ENCODE results near the gene PCDH15.

The PCDH15 gene

DNA sequence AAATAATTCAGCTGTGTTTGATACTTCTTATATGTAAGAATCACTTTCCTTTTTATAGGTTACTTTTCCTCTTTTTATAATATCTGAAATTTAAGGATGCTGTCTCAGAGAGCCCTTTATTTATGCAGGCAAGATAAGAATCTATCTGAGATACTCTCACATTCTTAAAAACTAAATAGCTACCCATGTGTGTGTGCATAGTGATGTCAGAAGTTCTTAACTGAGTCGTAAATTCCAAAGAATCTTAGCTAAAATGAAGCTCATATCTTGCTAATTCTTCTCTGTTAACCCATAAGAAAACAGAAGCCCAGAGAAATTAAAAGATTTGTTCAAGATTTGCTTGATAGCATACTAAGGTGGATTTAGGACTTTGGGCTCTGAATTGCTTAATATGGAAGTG is 118.5 kb downstream of the PCDH15 start:
- TF ChIP-seq CTCF (IDR thresholded peaks at IDR 0.05; ENCODE audit: insufficient read depth, low read length, poor library complexity, severe bottlenecking) (no peak), EZH2phosphoT487 (conservative IDR thresholded peaks at IDR 0.05; ENCODE audit: low read length) (no peak)
- Histone ChIP-seq H3K4me3 (ENCODE audit: insufficient read depth, low read length, poor library complexity, severe bottlenecking) (no peak overlapping the region), H3K9ac (ENCODE audit: low read length) (no peak overlapping the region), H3K9me3 (ENCODE audit: insufficient read depth, low read length) (no peaks in the 10 kb centered on the region), H3K9me2 (replicated peaks; ENCODE audit: insufficient read depth, low read length) (no peaks in the 10 kb centered on the region), H3K4me2 (ENCODE audit: low read depth, low read length, poor library complexity, severe bottlenecking) (no peak overlapping the region), H3K79me2 (ENCODE audit: insufficient read depth, low read length) (no peaks in the 10 kb centered on the region), H4K20me1 (ENCODE audit: low read depth, low read length) (no peaks in the 10 kb centered on the region), H3K27ac (ENCODE audit: low read depth, low read length) (no peak overlapping the region), H3K36me3 (ENCODE audit: low read length) (no peaks in the 10 kb centered on the region), H2AFZ (ENCODE audit: low read depth, low read length, severe bottlenecking) (no peak overlapping the region), H3K27me3 (ENCODE audit: low read length) (no peaks in the 10 kb centered on the region), H3F3A (ENCODE audit: insufficient read depth) (no peaks in the 10 kb centered on the region)

DNA sequence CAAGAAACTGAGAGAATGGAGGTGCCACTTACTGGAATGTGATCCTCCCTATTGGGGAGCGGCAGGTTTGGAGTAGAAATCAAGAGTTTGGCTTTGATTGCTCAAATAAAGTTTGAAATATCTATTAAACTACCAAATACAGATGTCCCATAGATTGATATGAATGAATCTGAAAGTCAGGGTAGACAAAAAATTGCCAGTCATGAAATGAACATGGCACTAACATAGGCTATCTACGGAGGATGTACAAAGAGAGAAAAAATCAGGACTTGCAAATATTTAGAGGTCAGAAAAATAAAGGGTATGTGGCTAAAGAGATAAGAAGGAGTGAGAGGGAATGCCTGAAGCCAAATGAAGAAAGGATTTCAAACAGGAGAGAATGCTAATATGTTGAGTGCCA is 119.9 kb downstream of the PCDH15 start:
- H3K9ac ChIP-seq (ENCODE audit: low read length), result no peak overlapping the region
- H3K4me3 ChIP-seq (ENCODE audit: insufficient read depth, low read length, poor library complexity, severe bottlenecking), result no peak overlapping the region
- no peaks in the 10 kb centered on the region for H3K9me3 ChIP-seq (ENCODE audit: insufficient read depth, low read length)
- no peaks in the 10 kb centered on the region for H4K20me1 ChIP-seq (ENCODE audit: low read depth, low read length)
- H3K27ac ChIP-seq (ENCODE audit: low read depth, low read length), result no peak overlapping the region
- no peak overlapping the region for H2AFZ ChIP-seq (ENCODE audit: low read depth, low read length, severe bottlenecking)
- no peaks in the 10 kb centered on the region for H3K36me3 ChIP-seq (ENCODE audit: low read length)
- no peaks in the 10 kb centered on the region for H3K79me2 ChIP-seq (ENCODE audit: insufficient read depth, low read length)
- TF ChIP-seq CTCF (IDR thresholded peaks at IDR 0.05; ENCODE audit: insufficient read depth, low read length, poor library complexity, severe bottlenecking) (no peak), EZH2phosphoT487 (conservative IDR thresholded peaks at IDR 0.05; ENCODE audit: low read length) (no peak)
- no peak overlapping the region for H3K4me2 ChIP-seq (ENCODE audit: low read depth, low read length, poor library complexity, severe bottlenecking)
- no peaks in the 10 kb centered on the region for H3K9me2 ChIP-seq (replicated peaks; ENCODE audit: insufficient read depth, low read length)
- no peaks in the 10 kb centered on the region for H3K27me3 ChIP-seq (ENCODE audit: low read length)
- H3F3A ChIP-seq (ENCODE audit: insufficient read depth), result no peaks in the 10 kb centered on the region

GRCh38 chr10:54667136-54667535 is 133.9 kb downstream of the PCDH15 start:
- Histone ChIP-seq H3K4me2 (ENCODE audit: low read depth, low read length, poor library complexity, severe bottlenecking) (no peak overlapping the region), H3K9ac (ENCODE audit: low read length) (no peak overlapping the region), H4K20me1 (ENCODE audit: low read depth, low read length) (no peaks in the 10 kb centered on the region), H3K36me3 (ENCODE audit: low read length) (no peaks in the 10 kb centered on the region), H3K79me2 (ENCODE audit: insufficient read depth, low read length) (no peaks in the 10 kb centered on the region), H3K27me3 (ENCODE audit: low read length) (no peaks in the 10 kb centered on the region), H2AFZ (ENCODE audit: low read depth, low read length, severe bottlenecking) (no peak overlapping the region), H3K27ac (ENCODE audit: low read depth, low read length) (no peak overlapping the region), H3K9me3 (ENCODE audit: insufficient read depth, low read length) (no peaks in the 10 kb centered on the region), H3K4me3 (ENCODE audit: insufficient read depth, low read length, poor library complexity, severe bottlenecking) (no peak overlapping the region), H3K9me2 (replicated peaks; ENCODE audit: insufficient read depth, low read length) (no peaks in the 10 kb centered on the region), H3F3A (ENCODE audit: insufficient read depth) (no peaks in the 10 kb centered on the region)
- TF ChIP-seq EZH2phosphoT487 (conservative IDR thresholded peaks at IDR 0.05; ENCODE audit: low read length) (no peak), CTCF (IDR thresholded peaks at IDR 0.05; ENCODE audit: insufficient read depth, low read length, poor library complexity, severe bottlenecking) (no peak)

GRCh38 chr10:54666192-54666591 is 134.8 kb downstream of the PCDH15 start:
- Histone ChIP-seq H3F3A (ENCODE audit: insufficient read depth) (no peaks in the 10 kb centered on the region), H3K27me3 (ENCODE audit: low read length) (no peaks in the 10 kb centered on the region), H3K9ac (ENCODE audit: low read length) (no peak overlapping the region), H3K9me2 (replicated peaks; ENCODE audit: insufficient read depth, low read length) (no peaks in the 10 kb centered on the region), H3K36me3 (ENCODE audit: low read length) (no peaks in the 10 kb centered on the region), H3K4me3 (ENCODE audit: insufficient read depth, low read length, poor library complexity, severe bottlenecking) (no peak overlapping the region), H2AFZ (ENCODE audit: low read depth, low read length, severe bottlenecking) (no peak overlapping the region), H3K9me3 (ENCODE audit: insufficient read depth, low read length) (no peaks in the 10 kb centered on the region), H3K27ac (ENCODE audit: low read depth, low read length) (no peak overlapping the region), H3K4me2 (ENCODE audit: low read depth, low read length, poor library complexity, severe bottlenecking) (no peak overlapping the region), H4K20me1 (ENCODE audit: low read depth, low read length) (no peaks in the 10 kb centered on the region), H3K79me2 (ENCODE audit: insufficient read depth, low read length) (no peaks in the 10 kb centered on the region)
- no peak for TF ChIP-seq EZH2phosphoT487 (conservative IDR thresholded peaks at IDR 0.05; ENCODE audit: low read length)
- TF ChIP-seq CTCF (IDR thresholded peaks at IDR 0.05; ENCODE audit: insufficient read depth, low read length, poor library complexity, severe bottlenecking), result no peak
